ENCODE measurements around the gene PABPC1L.

The PABPC1L gene

DNA sequence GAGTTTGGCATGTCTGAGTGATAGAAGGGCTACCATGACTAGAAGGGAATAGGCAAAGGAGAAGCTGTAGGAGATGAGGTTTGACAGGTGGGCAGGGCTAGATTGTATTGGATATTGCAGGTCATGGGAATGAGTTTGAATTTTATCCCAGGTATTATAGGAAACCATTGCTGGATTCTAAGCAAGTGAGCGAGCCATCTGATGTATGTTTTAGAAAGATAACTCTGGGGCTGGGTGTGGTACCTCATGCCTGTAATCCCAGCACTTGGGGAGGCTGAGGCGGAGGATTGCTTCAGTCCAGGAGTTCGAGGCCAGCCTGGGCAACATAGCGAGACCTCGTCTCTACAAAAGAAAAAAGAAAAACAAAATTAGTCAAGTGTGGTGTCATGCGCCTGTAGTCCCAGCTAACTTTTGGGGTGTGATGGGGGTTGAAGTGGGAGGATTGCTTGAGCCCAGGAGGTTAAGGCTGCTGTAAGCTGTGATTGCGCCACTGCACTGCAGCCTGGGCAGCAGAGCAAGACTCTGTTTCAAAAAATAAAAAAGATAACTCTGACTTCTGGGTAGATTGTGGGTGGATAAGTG lies 73.3 kb downstream of the PABPC1L start:
- TF ChIP-seq CREB1 (IDR thresholded peaks at IDR 0.05; ENCODE audit: low read depth) (no peak), NFIC (IDR thresholded peaks at IDR 0.05) (no peak), EGR1 (IDR thresholded peaks at IDR 0.05) (no peak), TAF1 (IDR thresholded peaks at IDR 0.05; ENCODE audit: low read depth) (no peak), YY1 (IDR thresholded peaks at IDR 0.05; ENCODE audit: low read depth) (no peak), RAD21 (IDR thresholded peaks at IDR 0.05; ENCODE audit: low read depth) (no peak), CEBPB (IDR thresholded peaks at IDR 0.05) (no peak)
- TF ChIP-seq, protein P1, sequence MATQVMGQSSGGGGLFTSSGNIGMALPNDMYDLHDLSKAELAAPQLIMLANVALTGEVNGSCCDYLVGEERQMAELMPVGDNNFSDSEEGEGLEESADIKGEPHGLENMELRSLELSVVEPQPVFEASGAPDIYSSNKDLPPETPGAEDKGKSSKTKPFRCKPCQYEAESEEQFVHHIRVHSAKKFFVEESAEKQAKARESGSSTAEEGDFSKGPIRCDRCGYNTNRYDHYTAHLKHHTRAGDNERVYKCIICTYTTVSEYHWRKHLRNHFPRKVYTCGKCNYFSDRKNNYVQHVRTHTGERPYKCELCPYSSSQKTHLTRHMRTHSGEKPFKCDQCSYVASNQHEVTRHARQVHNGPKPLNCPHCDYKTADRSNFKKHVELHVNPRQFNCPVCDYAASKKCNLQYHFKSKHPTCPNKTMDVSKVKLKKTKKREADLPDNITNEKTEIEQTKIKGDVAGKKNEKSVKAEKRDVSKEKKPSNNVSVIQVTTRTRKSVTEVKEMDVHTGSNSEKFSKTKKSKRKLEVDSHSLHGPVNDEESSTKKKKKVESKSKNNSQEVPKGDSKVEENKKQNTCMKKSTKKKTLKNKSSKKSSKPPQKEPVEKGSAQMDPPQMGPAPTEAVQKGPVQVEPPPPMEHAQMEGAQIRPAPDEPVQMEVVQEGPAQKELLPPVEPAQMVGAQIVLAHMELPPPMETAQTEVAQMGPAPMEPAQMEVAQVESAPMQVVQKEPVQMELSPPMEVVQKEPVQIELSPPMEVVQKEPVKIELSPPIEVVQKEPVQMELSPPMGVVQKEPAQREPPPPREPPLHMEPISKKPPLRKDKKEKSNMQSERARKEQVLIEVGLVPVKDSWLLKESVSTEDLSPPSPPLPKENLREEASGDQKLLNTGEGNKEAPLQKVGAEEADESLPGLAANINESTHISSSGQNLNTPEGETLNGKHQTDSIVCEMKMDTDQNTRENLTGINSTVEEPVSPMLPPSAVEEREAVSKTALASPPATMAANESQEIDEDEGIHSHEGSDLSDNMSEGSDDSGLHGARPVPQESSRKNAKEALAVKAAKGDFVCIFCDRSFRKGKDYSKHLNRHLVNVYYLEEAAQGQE (IDR thresholded peaks at IDR 0.05; ENCODE audit: low read depth): no peak

DNA sequence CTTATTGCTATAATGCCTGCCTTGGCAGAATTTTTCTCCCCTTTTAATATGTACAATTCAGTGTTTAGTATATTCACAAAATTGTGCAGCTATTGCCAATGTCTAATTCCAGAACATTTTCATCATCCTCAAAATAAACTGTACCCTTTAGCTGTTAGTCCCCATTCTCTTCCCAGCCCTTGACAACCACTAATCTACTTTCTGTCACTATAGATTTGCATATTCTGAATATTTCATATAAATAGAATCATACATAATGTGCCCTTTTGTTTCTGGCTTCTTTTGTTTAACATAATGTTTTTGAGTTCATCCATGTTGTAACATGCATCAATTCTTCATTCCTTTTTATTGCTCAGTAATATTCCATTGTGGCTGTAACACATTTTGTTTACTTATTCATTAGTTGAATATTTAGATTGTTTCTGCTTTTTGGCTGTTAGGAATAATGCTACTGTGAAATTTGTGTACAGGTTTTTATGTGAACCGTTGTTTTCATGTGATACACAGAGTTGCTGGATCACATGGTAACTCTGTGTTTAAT lies 78.8 kb downstream of the PABPC1L start:
- no peak for TF ChIP-seq CEBPB (IDR thresholded peaks at IDR 0.05)

Measured in Ishikawa (cell line).